HEK293 (cell line): ENCODE results near the gene ESM1.

Experiments used
- CTCF ChIA-PET: fragments of 350-600 bp; formaldehyde crosslinking; extraction: SDS; loops from one replicate; lab custom pipeline; 2021; ENCODE audit warnings: antibody characterized with exemption; lab: Yijun Ruan, JAX
- POLR2A ChIA-PET: fragments of 300-600 bp; formaldehyde crosslinking; extraction: SDS; loops from one replicate; lab custom pipeline; 2020; ENCODE audit warnings: antibody characterized with exemption, inconsistent platforms; lab: Yijun Ruan, JAX
- H3K27ac ChIP-seq: fragments of 200-500 bp; sonication (Bioruptor generic); 2 replicates; pipeline ENCODE4 v1.5.1; 2014; ENCODE audit warnings: low read depth, low read length, control low read depth, inconsistent platforms; ENCODE audit errors: extremely low read depth
- H3K36me3 ChIP-seq, 2 experiments: fragments of 200-500 bp in 1 of 2; sonication (Bioruptor generic) in 1 of 2; 1 replicate in 1 of 2; 2 replicates in 1 of 2; pipeline ENCODE4 v1.5.1; 2014 to 2017; ENCODE audit warnings: inconsistent platforms in 2 of 2, low read length in 2 of 2; ENCODE audit not compliant: control insufficient read depth in 2 of 2, insufficient read depth in 1 of 2
- H3K4me1 ChIP-seq: fragments of 200-500 bp; sonication (Bioruptor generic); 2 replicates; pipeline ENCODE4 v1.5.1; 2014; ENCODE audit warnings: mild to moderate bottlenecking, low read length, inconsistent platforms; ENCODE audit not compliant: control insufficient read depth, insufficient read depth
- H3K4me3 ChIP-seq: 2 replicates; pipeline ENCODE4 v1.5.1; 2011; ENCODE audit warnings: low read depth, mild to moderate bottlenecking, control low read depth, low read length, moderate library complexity
- H3K9me3 ChIP-seq: fragments of 200-500 bp; sonication (Bioruptor generic); 2 replicates; pipeline ENCODE4 v1.5.1; 2014; ENCODE audit warnings: low read depth, low read length, inconsistent platforms; ENCODE audit not compliant: control insufficient read depth, insufficient read depth
- BCL11B ChIP-seq: fragments of 450-650 bp; formaldehyde crosslinking; IDR thresholded peaks from 2 replicates; pipeline ENCODE4 v1.5.1; 2016; ENCODE audit warnings: low read depth, missing biosample characterization, missing genetic modification characterization
- GFI1B ChIP-seq: fragments of 450-650 bp; formaldehyde crosslinking; IDR thresholded peaks from 2 replicates; pipeline ENCODE4 v1.5.1; 2016; ENCODE audit warnings: missing biosample characterization, missing genetic modification characterization
- HOXA7 ChIP-seq: sonication (generic); formaldehyde crosslinking; IDR thresholded peaks from 2 replicates; pipeline ENCODE4 v1.8.1; 2022; ENCODE audit warnings: missing genetic modification reagents, borderline replicate concordance
- MEIS1 ChIP-seq: sonication (generic); formaldehyde crosslinking; IDR thresholded peaks from 2 replicates; pipeline ENCODE4 v1.8.1; 2022; ENCODE audit warnings: missing genetic modification reagents, mild to moderate bottlenecking, borderline replicate concordance
- SCRT2 ChIP-seq: fragments of 450-650 bp; formaldehyde crosslinking; IDR thresholded peaks from 2 replicates; pipeline ENCODE4 v1.5.1; 2016; ENCODE audit warnings: missing biosample characterization, missing genetic modification characterization
- YY2 ChIP-seq: fragments of 450-650 bp; formaldehyde crosslinking; IDR thresholded peaks from 2 replicates; pipeline ENCODE4 v1.5.1; 2016; ENCODE audit warnings: missing biosample characterization, missing genetic modification characterization
- ZBTB1 ChIP-seq: fragments of 450-650 bp; formaldehyde crosslinking; IDR thresholded peaks from 2 replicates; pipeline ENCODE4 v1.5.1; 2016; ENCODE audit warnings: missing biosample characterization, missing genetic modification characterization
- ZBTB48 ChIP-seq: fragments of 450-650 bp; formaldehyde crosslinking; IDR thresholded peaks from 2 replicates; pipeline ENCODE4 v1.5.1; 2016; ENCODE audit warnings: missing biosample characterization, missing genetic modification characterization
- ZEB2 ChIP-seq: fragments of 450-650 bp; formaldehyde crosslinking; IDR thresholded peaks from 2 replicates; pipeline ENCODE4 v1.5.1; 2016; ENCODE audit warnings: missing biosample characterization, missing genetic modification characterization
- ZNF133 ChIP-seq: fragments of 450-650 bp; formaldehyde crosslinking; IDR thresholded peaks from 2 replicates; pipeline ENCODE4 v1.5.1; 2016; ENCODE audit warnings: missing biosample characterization, missing genetic modification characterization
- ZNF202 ChIP-seq: fragments of 450-650 bp; formaldehyde crosslinking; IDR thresholded peaks from 2 replicates; pipeline ENCODE4 v1.5.1; 2016; ENCODE audit warnings: missing biosample characterization, missing genetic modification characterization, borderline replicate concordance
- ZNF223 ChIP-seq: fragments of 450-650 bp; formaldehyde crosslinking; IDR thresholded peaks from 2 replicates; pipeline ENCODE4 v1.5.1; 2016; ENCODE audit warnings: missing biosample characterization, missing genetic modification characterization
- ZNF302 ChIP-seq: fragments of 450-650 bp; formaldehyde crosslinking; IDR thresholded peaks from 2 replicates; pipeline ENCODE4 v1.5.1; 2016; ENCODE audit warnings: missing biosample characterization, missing genetic modification characterization, low read depth
- ZNF324 ChIP-seq: fragments of 450-650 bp; formaldehyde crosslinking; IDR thresholded peaks from 2 replicates; pipeline ENCODE4 v1.5.1; 2016; ENCODE audit warnings: missing biosample characterization, missing genetic modification characterization
- ZNF341 ChIP-seq: fragments of 450-650 bp; formaldehyde crosslinking; IDR thresholded peaks from 2 replicates; pipeline ENCODE4; 2016; ENCODE audit warnings: low read depth, missing biosample characterization, missing genetic modification characterization
- ZNF416 ChIP-seq: fragments of 450-650 bp; formaldehyde crosslinking; IDR thresholded peaks from 2 replicates; pipeline ENCODE4 v1.5.1; 2016; ENCODE audit warnings: missing biosample characterization, missing genetic modification characterization
- ZNF501 ChIP-seq: fragments of 450-650 bp; formaldehyde crosslinking; IDR thresholded peaks from 2 replicates; pipeline ENCODE4 v1.5.1; 2016; ENCODE audit warnings: missing biosample characterization, missing genetic modification characterization
- ZNF521 ChIP-seq: fragments of 450-650 bp; formaldehyde crosslinking; IDR thresholded peaks from 2 replicates; pipeline ENCODE4 v1.5.1; 2017; ENCODE audit warnings: missing biosample characterization, mild to moderate bottlenecking, missing genetic modification characterization
- ZNF560 ChIP-seq: fragments of 450-650 bp; formaldehyde crosslinking; IDR thresholded peaks from 2 replicates; pipeline ENCODE4 v1.5.1; 2017; ENCODE audit warnings: missing biosample characterization, missing genetic modification characterization, borderline replicate concordance
- ZNF701 ChIP-seq: fragments of 450-650 bp; formaldehyde crosslinking; IDR thresholded peaks from 2 replicates; pipeline ENCODE4 v1.5.1; 2016; ENCODE audit warnings: missing biosample characterization, missing genetic modification characterization
- ZNF776 ChIP-seq: fragments of 450-650 bp; formaldehyde crosslinking; IDR thresholded peaks from 2 replicates; pipeline ENCODE4 v1.5.0; 2017; ENCODE audit warnings: missing biosample characterization, missing genetic modification characterization, borderline replicate concordance
- ZNF791 ChIP-seq: fragments of 450-650 bp; formaldehyde crosslinking; IDR thresholded peaks from 2 replicates; pipeline ENCODE4 v1.5.1; 2016; ENCODE audit warnings: missing biosample characterization, missing genetic modification characterization
- TF ChIP-seq, protein P1 (sequence below): fragments of 450-650 bp; formaldehyde crosslinking; IDR thresholded peaks from 2 replicates; pipeline ENCODE4 v1.5.1; 2016; ENCODE audit warnings: missing biosample characterization, missing genetic modification characterization
- TF ChIP-seq, protein P2 (sequence below): fragments of 450-650 bp; formaldehyde crosslinking; IDR thresholded peaks from 2 replicates; pipeline ENCODE4 v1.5.1; 2016; ENCODE audit warnings: missing biosample characterization, missing genetic modification characterization
- TF ChIP-seq, protein P3 (sequence below): fragments of 450-650 bp; formaldehyde crosslinking; IDR thresholded peaks from 2 replicates; pipeline ENCODE4 v1.5.1; 2016; ENCODE audit warnings: missing biosample characterization, missing genetic modification characterization

ESM1 gene

DNA sequence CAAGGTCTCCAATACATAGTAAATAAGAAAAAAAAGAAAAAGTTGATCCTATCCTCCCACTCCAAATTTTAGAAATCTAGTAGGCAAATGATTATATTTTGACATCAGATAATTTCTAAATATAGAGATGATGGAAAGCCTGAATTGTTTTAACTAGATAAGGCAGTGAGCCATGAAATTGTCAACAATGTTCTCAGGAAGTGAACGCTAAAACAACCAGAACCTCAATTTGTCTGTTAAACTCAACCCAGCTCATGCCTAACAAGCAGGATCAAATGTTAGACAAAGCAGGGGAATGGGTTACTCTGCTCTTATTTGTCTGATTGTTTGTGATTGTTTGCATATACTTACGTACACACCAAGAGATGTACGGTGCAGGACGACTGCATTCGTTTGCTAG, 49.2 kb downstream of the ESM1 start:
- Histone ChIP-seq H3K9me3 (no peaks in the 10 kb centered on the region), H3K4me3 (no peak overlapping the region), H3K36me3 (no peaks in the 10 kb centered on the region), H3K4me1 (peaks cover 5% of the 10 kb centered on the region; the same call in 1 of the 2 replicates), H3K27ac (no peak overlapping the region)
- POLR2A ChIA-PET: no interaction called here
- CTCF ChIA-PET: no interaction called here
- TF ChIP-seq ZNF223: no peak
- no peak for TF ChIP-seq ZNF341 (tag by site-specific recombination)
- no peak for TF ChIP-seq ZNF324 (tag by site-specific recombination)
- TF ChIP-seq ZNF521 (tag by site-specific recombination): no peak
- no peak for TF ChIP-seq ZNF133 (tag by site-specific recombination)
- TF ChIP-seq ZNF416 (tag by site-specific recombination): no peak
- no peak for TF ChIP-seq BCL11B
- no peak for TF ChIP-seq ZNF791 (tag by site-specific recombination)
- TF ChIP-seq, protein P1, sequence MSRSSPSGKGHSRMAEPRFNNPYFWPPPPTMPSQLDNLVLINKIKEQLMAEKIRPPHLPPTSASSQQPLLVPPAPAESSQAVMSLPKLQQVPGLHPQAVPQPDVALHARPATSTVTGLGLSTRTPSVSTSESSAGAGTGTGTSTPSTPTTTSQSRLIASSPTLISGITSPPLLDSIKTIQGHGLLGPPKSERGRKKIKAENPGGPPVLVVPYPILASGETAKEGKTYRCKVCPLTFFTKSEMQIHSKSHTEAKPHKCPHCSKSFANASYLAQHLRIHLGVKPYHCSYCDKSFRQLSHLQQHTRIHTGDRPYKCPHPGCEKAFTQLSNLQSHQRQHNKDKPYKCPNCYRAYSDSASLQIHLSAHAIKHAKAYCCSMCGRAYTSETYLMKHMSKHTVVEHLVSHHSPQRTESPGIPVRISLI: no peak

DNA sequence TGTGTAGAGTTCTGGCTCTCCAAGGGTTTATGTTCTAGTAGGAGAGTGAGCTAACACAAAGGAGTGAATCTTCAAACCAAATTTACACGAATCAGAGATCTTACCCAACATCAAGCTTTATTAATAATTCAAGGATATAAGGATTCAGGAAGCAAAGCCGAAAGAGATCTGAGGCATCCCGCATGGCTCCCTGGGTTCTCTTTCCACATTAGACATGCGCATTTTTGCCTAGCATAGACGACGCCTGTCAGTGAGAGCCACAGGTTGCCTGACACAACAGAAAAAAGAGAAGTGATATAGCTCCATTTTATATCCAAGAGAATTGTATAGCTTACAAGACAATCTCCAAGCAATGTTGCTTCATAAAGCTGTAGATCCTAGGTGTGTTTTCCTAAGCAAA, 52.6 kb downstream of the ESM1 start:
- no peak overlapping the region for H3K4me3 ChIP-seq
- no peak overlapping the region for H3K27ac ChIP-seq
- peaks cover 5% of the 10 kb centered on the region; the same call in 1 of the 2 replicates for H3K4me1 ChIP-seq
- ChIA-PET POLR2A (no interaction called here), CTCF (interaction anchor here (1.0 to 1.5 kb wide), 3 partner anchors 11 to 26 kb away, joined by 4 to 13 read pairs (median 6); no protein-coding TSS in a partner anchor)
- H3K36me3 ChIP-seq: no peaks in the 10 kb centered on the region
- no peaks in the 10 kb centered on the region for H3K9me3 ChIP-seq
- TF ChIP-seq ZNF501 (tag by site-specific recombination) (no peak), ZNF701 (tag by site-specific recombination) (no peak), ZNF202 (tag by site-specific recombination) (no peak)
- TF ChIP-seq, all 188 proteins: peak for 0

DNA sequence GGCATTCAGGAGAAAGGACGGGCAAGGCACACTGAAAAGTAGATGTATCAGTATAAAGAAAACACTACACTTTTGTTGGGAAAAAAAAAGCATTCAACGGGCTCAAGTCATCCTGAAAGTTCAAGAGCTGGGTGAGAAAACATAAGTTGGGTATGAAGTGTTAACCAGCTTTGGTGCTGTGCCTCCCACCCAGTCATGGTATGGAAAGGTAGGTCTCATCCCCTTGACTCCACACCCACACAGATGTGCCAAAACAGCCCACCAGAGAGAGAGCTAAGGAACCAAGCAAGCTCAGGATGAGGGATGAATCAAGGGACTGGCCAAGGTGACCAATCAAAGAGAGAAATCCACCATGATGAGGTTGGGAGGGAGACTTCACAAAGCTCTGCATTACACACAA, 54.7 kb downstream of the ESM1 start:
- no peaks in the 10 kb centered on the region for H3K9me3 ChIP-seq
- no peak overlapping the region for H3K4me3 ChIP-seq
- TF ChIP-seq ZNF560 (tag by site-specific recombination): no peak
- TF ChIP-seq ZNF133 (tag by site-specific recombination): no peak
- TF ChIP-seq SCRT2 (tag by site-specific recombination): no peak
- TF ChIP-seq, protein P2, sequence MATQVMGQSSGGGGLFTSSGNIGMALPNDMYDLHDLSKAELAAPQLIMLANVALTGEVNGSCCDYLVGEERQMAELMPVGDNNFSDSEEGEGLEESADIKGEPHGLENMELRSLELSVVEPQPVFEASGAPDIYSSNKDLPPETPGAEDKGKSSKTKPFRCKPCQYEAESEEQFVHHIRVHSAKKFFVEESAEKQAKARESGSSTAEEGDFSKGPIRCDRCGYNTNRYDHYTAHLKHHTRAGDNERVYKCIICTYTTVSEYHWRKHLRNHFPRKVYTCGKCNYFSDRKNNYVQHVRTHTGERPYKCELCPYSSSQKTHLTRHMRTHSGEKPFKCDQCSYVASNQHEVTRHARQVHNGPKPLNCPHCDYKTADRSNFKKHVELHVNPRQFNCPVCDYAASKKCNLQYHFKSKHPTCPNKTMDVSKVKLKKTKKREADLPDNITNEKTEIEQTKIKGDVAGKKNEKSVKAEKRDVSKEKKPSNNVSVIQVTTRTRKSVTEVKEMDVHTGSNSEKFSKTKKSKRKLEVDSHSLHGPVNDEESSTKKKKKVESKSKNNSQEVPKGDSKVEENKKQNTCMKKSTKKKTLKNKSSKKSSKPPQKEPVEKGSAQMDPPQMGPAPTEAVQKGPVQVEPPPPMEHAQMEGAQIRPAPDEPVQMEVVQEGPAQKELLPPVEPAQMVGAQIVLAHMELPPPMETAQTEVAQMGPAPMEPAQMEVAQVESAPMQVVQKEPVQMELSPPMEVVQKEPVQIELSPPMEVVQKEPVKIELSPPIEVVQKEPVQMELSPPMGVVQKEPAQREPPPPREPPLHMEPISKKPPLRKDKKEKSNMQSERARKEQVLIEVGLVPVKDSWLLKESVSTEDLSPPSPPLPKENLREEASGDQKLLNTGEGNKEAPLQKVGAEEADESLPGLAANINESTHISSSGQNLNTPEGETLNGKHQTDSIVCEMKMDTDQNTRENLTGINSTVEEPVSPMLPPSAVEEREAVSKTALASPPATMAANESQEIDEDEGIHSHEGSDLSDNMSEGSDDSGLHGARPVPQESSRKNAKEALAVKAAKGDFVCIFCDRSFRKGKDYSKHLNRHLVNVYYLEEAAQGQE (tag by site-specific recombination): no peak
- TF ChIP-seq, protein P3, sequence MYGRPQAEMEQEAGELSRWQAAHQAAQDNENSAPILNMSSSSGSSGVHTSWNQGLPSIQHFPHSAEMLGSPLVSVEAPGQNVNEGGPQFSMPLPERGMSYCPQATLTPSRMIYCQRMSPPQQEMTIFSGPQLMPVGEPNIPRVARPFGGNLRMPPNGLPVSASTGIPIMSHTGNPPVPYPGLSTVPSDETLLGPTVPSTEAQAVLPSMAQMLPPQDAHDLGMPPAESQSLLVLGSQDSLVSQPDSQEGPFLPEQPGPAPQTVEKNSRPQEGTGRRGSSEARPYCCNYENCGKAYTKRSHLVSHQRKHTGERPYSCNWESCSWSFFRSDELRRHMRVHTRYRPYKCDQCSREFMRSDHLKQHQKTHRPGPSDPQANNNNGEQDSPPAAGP (tag by site-specific recombination): no peak
- TF ChIP-seq MEIS1: no peak
- TF ChIP-seq YY2 (tag by site-specific recombination): no peak
- no peak for TF ChIP-seq ZNF223
- TF ChIP-seq, protein P1: no peak
- TF ChIP-seq ZBTB1: no peak
- no peak for TF ChIP-seq ZNF776 (tag by site-specific recombination)
- TF ChIP-seq GFI1B (tag by site-specific recombination): no peak
- no peak for TF ChIP-seq ZBTB48 (tag by site-specific recombination)
- no peak for TF ChIP-seq ZEB2 (tag by site-specific recombination)
- TF ChIP-seq ZNF302 (tag by site-specific recombination): no peak
- TF ChIP-seq HOXA7: no peak
- no peak overlapping the region for H3K27ac ChIP-seq
- POLR2A ChIA-PET: no interaction called here
- no peaks in the 10 kb centered on the region for H3K36me3 ChIP-seq
- no peaks in the 10 kb centered on the region for H3K4me1 ChIP-seq
- CTCF ChIA-PET: interaction anchor here (0.6 to 2.5 kb wide), 6 partner anchors 13 to 1013 kb away, joined by 3 to 16 read pairs (median 4); no protein-coding TSS in a partner anchor
